Stimulated activated CD4-positive, alpha-beta T cell treated with anti-CD3 and anti-CD28 coated beads, Interleukin-12 subunit alpha, Interleukin-12 subunit beta, amount 100 ng/mL, for 48 hours (primary cell): Measurements from ENCODE around the gene SLC22A31.
"Not testable (repeated sequence)": the region's sequence is repeated elsewhere in the genome, so short reads cannot be mapped to it uniquely, and the experiment has no call there.

Source experiments
- DNase-seq, 3 donors: peaks; one replicate each; pipeline ENCODE4 v3.0.0-alpha.2; 2020; ENCODE audit warnings: low read depth in 2 of 3, low spot score in 1 of 3

SLC22A31 gene

GRCh38 chr16:89166696-89167424, 33.5 kb downstream of the SLC22A31 start:
- DNase-seq, result no peak

- DNase-seq, result not testable (repeated sequence)
These were observed 34.7 kb downstream of the SLC22A31 start for GRCh38 chr16:89165681-89165979.

- no peak for DNase-seq
These were observed 35.3 kb downstream of the SLC22A31 start for GRCh38 chr16:89164847-89165680.

GRCh38 chr16:89164436-89164835, 35.9 kb downstream of the SLC22A31 start:
- no peak for DNase-seq

GRCh38 chr16:89163297-89163696, 37.0 kb downstream of the SLC22A31 start:
- no peak for DNase-seq

GRCh38 chr16:89161763-89162713, 38.3 kb downstream of the SLC22A31 start:
- DNase-seq, result no peak

- DNase-seq, result no peak
These were observed 39.2 kb downstream of the SLC22A31 start for GRCh38 chr16:89160977-89161701.

GRCh38 chr16:89159850-89160354, 40.4 kb downstream of the SLC22A31 start:
- no peak for DNase-seq

GRCh38 chr16:89159066-89159849, 41.1 kb downstream of the SLC22A31 start:
- DNase-seq, result no peak

- DNase-seq, result no peak
These were observed 42.6 kb downstream of the SLC22A31 start for GRCh38 chr16:89157778-89158177.

GRCh38 chr16:89156740-89157645, 43.3 kb downstream of the SLC22A31 start:
- no peak for DNase-seq

GRCh38 chr16:89155851-89156739, 44.2 kb downstream of the SLC22A31 start:
- DNase-seq, result no peak

GRCh38 chr16:89155184-89155679, 45.1 kb downstream of the SLC22A31 start:
- DNase-seq, result no peak

GRCh38 chr16:89154390-89155183, 45.8 kb downstream of the SLC22A31 start:
- DNase-seq, result no peak

- no peak for DNase-seq
These were observed 46.5 kb downstream of the SLC22A31 start for GRCh38 chr16:89153848-89154271.

- DNase-seq, result no peak
These were observed 47.3 kb downstream of the SLC22A31 start for GRCh38 chr16:89152831-89153700.
